ENCODE measurements around the gene EFEMP1.

GRCh38 chr2:55846426-55846825 is 77.2 kb downstream of the EFEMP1 start:
- no peak for TF ChIP-seq EZH2 (IDR thresholded peaks at IDR 0.05; ENCODE audit: borderline replicate concordance, low read depth, low read length, poor library complexity, severe bottlenecking)
- no peak for TF ChIP-seq CTCF (conservative IDR thresholded peaks at IDR 0.05; ENCODE audit: low read depth, low read length)

Measured in A673 (cell line).